Brain pericyte (primary cell): ENCODE measurements around the gene CLIC6.

Experiments used
- DNase-seq: peaks from one replicate; pipeline ENCODE4 v3.0.0-alpha.2; 2012; ENCODE audit warnings: low read depth, low spot score

Gene CLIC6

DNA sequence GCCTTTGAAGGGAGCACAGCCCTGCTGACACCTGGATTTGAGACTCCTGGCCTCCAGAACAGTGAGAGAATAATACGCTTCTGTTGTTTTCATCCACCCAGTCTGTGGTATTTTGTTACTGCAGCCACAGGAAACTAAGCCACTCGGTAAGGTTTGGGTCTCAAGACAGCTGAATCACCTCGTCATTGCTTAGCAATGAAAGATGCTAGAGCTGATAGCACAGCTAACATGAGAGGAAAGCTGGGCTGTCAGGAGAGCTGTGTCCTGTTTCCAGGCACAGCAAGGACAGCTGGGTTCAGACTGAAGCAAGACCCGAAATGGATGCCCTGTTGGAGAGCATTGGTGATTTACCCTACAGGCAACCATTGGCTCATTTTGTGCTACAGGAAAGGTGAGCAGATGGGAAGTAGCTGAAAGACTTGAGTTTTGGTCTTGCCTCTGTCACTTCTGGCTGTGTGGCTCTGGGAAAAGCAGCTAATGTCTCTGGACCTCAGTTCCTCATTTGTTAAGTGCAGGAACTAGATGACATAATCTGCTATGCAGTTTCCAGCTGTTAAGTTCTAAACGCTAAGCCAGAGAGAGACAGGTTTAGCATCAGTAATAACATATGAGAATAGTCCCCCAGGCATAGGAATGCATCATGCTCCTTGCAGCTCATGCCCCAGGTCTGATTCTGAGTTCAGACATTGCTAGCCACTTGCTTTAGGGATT lies 58.0 kb downstream of the CLIC6 start:
- no peak for DNase-seq

DNA sequence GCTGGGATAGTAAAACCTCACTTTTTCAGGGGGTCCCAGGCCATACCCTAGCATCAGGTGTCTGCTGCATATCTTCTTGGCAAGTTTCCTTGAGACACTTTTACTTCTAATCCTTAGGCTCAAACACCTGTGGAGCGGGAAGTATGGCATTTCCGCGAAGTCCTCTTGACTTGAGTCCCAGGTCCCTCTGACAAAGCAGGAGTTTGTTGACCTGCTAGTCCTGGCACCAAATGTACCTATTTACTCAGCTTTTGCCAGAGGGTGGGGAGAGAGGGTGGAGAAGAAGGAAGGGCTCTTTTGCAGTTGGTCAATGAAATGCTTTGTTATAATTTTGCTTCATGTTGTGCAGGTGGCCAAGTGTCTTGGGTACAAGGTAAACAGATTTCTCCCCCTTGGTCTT lies 59.7 kb downstream of the CLIC6 start:
- DNase-seq = no peak

DNA sequence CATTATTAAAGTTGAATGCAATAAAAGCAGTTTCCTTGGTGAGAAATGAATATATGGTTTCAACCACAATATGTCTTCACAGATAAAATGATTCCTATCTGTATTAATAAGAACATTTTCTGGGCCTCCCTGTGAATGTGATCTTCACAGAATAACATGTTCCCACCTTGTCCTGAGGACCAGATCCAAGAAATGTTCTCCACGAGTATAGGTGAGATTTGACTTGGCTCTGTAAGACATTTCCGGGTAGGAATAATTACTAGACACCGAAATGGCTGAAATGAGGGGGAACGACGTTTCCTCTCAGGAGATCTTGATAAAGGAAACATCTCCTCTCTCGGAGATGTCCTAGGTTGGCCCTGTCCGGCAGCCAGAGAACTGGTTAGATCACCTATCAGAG lies 61.4 kb downstream of the CLIC6 start:
- no peak for DNase-seq

DNA sequence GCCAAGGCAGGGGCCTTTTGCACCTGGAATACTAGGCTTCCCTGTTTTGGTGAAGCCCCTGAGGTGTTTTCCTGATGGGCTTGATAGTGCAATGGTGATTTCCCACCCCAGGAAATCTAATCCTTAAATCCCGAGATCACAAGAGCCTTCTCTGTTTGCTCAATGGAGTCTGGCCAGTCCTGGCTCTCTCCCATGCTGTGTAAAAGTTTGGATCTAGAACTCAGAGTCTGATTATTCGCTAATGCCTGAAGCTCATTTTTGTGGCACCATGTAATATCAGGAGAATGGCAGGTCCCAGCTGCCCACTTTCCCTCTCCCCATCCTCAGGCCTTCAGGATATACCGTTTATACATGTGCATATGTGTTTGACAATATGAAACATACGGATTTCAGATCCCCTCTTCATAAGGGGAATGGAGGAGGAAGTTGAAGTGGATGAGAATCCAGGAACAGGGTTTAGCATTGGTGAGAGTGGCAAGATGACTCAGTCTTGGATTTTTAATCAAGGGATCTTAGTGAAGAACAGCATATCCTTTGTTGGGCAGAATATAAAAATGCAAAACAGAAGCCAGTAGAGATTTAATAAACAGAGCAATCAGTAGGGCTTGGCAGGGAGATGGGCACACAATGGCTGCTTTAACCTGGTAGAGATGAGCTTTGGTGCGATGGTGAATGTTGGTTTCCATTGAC lies 62.1 kb downstream of the CLIC6 start:
- no peak for DNase-seq

DNA sequence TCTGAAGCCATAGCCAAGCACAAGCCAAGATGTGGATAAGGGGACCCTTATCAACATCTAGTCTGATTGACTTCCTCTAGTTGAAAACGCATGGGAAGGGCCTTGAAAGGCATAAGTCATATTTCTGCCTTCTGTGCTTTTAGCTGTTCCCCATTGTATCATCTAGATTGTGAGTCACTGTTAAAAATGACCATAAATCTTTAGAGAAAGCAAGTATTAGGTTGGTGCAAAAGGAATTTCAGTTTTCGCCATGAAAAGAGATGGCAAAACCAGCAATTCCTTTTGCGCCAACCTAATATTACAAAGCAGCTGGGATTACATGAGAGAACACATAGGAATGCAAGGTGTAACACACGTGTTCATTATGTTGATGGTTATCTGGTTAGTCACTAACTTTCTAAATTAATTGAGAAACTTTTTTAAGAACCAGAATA lies 63.6 kb downstream of the CLIC6 start:
- DNase-seq = no peak

DNA sequence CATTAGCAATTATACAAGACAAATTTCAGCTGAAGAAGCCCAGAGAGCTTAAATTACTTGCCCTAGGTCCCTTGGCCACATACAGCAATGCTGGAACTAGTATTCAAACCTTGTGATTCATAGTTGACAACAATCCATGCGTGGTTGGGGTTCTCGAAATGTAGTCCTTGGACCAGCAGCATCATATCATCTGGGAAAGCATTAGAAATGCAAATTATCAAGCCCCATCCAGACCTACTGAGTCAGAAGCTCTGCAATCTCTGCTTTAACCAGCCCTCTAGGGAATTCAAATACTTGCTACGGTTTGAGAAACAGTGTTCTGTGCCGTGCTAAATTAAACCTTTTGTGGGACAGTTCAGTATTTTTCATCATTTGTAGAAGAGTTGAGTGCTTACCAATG lies 65.1 kb downstream of the CLIC6 start:
- no peak for DNase-seq

DNA sequence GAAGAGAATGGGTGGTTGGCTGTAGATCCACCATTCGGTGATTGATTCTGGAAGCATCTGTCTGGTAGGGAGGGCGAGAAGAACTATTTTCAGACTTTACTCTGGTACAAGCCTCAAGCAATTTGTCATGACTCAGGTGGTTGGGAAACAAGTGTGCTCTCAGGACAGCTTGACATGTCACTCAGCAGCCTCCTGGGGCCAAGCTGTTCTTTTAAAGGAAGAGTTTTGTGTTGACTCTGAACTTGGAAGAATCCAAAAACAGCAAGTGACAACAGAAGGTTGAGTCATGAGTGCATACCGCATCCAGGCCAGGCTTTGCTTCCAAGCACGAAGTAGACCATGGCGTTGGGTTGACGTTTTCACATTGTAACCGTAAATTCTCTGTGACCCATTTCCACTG lies 65.9 kb downstream of the CLIC6 start:
- no peak for DNase-seq

DNA sequence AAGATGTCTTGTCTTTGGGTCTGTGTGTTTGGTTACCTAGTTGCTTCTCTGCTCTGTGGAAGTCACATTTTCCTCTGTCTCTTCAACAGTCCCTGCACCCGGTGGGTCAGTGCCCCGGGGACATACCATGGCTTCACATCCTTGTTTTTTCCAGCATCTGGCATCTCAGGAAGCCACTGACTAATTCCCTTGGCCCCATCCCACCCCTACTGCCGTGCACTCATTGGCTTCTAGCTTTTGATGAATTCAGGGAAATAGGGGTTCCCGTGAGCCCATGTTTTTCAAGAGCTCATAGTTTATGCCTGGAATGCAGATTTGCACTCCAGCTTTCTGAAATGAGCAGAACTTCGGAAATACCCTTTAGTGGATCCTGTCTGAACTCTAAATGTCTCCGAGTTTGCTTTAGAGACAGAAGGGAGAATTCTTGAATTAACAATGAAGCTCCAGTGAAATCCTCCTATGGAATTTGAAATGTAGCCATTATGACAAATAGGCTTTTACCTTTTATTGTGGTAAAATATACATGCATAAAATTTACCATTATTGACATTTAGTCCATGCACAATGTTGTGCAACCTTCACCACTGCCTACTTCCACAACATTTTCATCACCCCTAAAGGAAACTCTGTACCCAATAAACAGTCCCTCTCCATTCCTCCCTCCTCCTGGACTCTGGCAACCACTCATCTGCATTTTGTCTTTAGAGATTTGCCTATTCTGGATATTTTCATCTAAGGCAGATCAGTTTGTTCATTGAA lies 67.5 kb downstream of the CLIC6 start:
- no peak for DNase-seq

DNA sequence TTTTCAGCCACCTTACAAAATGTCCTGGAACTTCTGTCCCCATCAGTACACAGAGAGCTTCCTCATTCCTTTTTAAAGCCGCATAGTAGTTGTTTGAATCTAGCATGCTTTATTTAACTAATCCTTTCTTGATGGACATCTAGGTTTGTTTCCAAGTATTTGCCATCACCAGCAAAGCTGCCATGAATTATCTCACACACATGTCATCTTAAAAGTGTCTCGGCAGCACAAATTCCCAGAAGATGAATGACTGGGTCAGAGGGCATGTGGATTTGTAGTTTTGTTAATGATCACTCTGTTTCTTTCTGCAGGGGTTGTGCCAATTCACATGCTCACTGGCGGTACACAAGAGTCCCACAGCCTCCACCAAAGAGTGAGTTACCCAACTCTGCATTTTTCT lies 68.3 kb downstream of the CLIC6 start:
- DNase-seq = no peak

DNA sequence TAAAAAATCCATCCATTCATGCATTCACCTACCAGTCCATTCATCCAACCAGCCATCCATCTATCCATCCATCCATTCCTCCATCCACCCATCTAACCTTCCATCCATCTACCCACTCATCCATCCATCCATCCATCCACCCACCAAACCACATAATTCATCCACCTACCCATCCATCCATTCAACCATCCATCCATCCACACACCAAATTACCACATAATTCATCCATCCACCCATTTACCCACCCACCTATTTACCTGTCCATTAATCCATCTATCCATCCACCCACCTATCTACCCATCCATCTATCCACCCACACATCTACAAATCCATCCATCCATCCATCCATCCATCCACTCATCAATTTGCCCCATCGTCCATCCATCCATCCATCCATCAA lies 71.4 kb downstream of the CLIC6 start:
- DNase-seq = no peak

DNA sequence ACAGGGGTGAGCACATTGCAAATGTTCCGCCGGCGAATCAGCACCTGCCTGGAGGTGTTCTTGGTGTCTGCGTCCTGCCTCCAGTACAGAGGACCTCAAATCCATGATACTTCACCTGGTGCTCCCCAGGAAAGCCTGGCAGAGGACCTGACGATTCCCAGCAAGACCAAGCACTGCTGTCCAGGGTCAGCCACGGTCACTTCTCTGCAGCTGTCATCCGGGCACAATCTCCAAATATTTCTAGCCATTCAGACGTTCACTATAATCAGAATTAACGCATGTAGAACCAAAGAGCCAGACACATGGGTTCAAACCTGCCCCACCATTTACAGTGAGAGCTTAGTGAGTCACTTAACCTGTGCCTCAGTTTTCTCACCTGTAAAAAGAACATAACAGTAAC lies 74.5 kb downstream of the CLIC6 start:
- DNase-seq = no peak

DNA sequence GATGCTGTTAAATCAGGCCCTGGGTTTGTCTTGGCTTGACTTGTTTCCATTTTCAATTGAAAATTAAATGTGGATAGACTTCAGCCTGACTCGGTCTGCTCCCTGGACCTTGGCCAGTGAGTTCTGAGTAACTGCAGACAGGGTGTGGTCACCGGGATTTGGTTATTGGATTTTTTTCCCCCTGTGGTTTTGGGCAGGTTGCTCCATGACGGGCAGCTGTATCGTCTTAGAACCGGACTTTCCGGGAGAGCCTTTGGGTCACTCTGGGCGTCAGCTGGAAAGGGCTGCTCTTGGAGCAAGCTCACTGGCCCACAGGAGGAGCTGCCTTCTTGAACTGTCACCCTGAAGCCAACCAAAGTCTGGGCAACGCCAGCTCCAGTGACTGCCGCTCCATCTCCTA lies 75.0 kb downstream of the CLIC6 start:
- DNase-seq = no peak

DNA sequence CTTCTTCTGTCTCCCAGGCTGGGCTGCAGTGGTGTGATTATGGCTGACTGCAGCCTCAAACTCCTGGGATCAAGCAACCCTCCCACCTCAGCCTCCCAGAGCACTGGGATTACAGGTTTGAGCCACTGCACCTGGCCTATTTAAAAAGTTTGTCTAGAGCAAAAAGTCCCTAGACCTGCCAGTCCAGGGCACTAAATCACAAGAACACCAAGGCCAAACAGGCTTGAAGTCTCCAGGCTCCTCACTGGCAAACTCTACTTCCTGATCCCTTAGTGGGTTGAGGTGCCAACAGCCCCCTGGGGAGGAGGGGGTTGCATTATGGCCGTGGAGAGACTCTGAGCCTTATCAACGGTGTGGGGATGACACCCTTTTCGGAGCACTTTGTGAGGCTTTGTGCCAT lies 76.0 kb downstream of the CLIC6 start:
- no peak for DNase-seq

DNA sequence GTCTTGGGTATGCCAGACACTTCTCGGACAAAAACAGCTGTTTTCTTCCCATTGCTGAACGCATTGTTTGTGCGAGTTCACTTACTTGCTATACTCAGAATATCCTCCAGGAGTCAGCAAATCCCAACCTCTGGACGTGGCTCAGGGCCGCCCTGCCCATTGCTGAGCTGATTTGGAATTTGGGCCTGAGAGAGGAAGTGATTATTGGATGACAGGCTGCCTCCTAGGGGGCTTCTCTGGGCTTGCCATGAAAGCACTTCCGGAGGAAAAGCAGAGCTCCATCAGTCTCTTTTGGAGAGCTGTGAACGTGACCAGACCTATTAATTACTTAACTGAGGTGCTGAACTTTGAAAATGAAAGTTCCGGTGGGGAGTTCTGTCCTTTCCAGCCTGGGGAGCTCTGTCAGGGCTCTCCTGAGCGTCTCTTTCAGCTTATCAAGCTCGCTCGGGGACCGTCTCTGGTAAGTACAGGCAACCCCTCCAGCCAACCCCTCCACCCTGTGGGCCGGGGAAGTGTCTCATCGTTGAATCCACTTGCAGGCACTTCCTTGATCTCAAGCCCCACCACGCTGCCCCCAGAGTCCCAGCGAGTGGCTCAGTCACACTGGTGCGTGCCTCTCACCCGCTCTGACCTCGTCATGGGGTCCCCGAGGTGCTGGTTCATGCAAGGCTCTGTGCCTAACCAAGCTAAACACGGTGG lies 76.9 kb downstream of the CLIC6 start:
- DNase-seq = peak; percentile 50

DNA sequence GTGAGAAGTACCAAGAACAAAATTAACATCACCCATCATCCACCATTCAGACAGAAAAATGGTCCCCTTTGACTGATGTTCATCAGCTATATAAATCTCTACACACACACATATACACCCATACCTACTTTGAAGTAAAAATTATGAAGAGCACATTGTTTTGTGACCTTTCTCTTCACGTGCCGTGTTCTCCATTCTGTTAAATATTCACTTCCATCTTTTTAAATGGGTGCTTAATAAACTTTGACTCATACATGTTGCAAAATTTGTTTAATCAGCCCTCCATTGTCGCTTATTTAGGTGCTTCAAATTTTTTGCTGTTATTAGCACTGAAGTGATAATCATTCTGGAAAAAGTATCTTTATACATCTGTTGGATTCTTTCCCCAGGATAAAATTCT lies 80.1 kb downstream of the CLIC6 start:
- DNase-seq = no peak

DNA sequence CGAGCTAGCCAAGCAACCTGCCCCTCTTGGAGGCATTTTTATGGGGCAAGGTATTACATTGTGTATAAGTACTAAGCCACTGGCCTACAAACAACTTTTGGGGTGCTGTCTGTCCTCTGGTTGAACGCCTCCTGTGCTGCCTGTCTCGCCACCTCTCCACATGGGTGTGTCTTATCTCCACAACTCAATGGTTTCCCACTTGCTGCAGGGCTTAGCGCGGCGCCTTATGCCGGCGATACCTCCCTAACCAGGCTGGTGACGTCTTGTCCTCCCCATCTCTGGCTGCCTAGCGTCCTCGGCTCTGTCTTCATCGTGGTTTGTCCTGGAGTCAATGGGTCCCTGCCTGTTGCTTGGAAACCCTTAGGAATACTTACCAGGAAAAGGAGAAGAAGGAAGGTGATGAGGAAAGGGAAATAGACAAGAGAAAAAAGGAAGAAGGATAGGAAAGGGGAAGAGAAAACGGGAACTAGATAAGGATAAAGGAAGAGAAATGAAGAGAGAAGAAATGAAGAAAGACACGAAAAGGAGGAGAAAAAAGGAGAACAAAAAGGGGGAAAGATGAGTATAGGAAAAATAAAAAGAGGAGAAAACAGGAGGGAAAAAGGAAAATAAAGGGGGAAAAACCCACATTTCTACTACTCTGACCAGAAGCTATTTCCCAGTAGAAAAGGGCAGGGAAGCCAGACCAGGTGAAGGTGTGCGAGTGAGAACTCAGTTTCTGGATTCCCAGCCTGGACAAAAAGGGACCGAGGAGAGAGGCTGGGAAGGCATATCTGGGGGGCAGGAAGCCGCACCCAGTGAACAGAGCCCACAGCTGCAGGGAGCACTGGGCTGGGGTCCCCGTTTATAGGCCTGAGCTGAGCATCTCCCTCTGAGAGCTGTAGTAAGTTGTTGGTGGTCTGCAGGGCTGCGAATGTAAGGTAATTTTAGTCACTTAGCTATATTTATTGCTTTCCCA lies 86.2 kb downstream of the CLIC6 start:
- no peak for DNase-seq

DNA sequence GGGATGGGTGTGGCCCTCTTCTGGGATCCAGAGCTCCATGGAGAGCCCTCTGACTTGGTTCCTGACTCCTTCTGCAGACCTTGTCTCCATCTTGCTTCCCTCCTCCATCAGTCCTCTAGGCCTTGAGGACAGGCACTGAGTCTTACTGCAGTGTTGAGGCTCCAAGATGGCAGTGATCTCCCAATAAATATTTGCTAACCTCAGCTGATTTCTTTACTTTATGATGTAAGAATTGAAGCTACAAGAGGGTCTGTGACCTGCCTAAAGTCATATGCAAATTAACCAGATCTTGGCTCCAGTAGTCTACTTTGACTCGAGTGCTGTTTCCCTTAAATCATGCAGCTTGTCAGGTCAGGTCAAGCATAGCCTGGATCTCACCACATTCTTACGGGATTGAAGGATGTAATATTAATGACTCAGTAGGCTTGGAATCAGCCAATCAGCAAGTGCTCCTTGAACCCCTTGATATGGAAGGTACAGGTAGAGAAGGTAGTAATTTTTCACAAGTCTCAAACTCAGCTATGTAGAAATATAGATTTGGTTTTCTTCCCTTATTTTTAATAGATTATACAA lies 93.0 kb downstream of the CLIC6 start:
- no peak for DNase-seq

DNA sequence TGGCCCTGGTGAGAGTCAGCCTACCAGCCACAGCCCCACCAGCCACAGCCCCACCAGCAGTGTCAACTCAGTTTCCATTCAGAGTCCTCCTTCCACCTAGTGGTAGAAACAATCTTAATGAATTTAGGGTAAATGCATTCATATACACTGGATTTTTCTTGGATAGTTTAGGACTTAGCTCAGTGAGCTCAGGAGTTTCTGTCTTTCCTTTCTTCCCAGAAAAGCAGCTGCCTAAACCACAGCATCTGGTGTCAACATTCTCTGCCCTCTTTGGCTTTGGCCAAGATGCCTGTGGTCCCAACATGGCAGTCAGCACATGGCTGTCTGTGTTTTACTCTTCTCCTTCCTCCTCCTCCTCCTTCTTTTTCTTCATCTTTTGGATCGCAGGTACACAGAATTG lies 94.0 kb downstream of the CLIC6 start:
- no peak for DNase-seq

DNA sequence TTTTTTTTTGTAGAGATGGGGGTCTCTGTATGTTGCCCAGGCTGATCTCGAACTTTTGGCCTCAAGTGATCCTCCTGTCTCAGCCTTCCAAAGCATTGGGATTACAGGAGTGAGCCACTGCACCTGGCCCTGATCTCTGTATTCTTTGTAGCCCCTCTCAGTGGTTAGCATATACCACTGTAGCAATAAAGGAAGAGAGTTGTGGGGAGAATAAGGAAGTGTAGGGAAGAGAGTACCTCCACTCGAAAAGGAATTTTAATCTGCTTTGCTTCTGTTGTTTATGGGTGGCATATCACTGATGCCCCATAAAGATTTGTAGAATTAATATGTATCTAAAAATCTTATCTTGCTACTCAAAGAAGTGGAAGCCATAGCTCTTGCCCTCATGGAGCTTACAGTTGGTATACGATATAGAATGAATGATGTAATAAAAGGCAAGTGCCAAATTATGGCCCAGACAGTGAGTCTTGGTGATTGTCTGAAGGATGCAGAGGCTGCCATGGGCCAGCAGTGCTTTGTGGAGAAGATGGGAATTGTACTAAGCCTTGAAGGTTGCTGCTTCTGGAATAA lies 96.0 kb downstream of the CLIC6 start:
- DNase-seq = no peak

DNA sequence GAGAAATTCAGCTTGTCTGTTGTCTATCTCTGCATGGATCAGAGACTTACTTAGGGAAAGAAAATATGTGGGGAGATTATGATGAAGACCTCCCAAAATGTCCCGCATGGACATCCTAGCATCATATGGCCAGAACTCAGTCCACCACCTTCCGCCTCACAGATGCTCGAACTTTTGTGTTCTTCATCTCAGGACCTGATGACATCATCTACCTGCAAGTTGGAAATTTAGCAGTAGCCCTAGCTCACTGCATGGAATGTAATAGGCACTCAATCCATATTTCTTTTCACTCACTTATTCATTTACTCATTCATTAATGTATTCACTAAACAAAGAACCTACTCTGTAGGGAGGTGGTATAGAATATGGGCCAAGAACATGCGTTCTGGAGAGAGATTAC lies 96.8 kb downstream of the CLIC6 start:
- no peak for DNase-seq
